Mucosa of stomach (tissue), 1 donor: Measurements from ENCODE around the gene TREH.
"Not testable (repeated sequence)": the region's sequence is repeated elsewhere in the genome, so short reads cannot be mapped to it uniquely, and the experiment has no call there.

ENCODE experiments used
- H3K27me3 ChIP-seq: one replicate; pipeline ENCODE4 v1.7.0; 2013; ENCODE audit warnings: mild to moderate bottlenecking, low read length; ENCODE audit not compliant: control insufficient read depth, insufficient read depth
- H3K36me3 ChIP-seq: one replicate; pipeline ENCODE4 v1.7.0; 2013; ENCODE audit warnings: low read length; ENCODE audit not compliant: control insufficient read depth, insufficient read depth
- H3K4me1 ChIP-seq: one replicate; pipeline ENCODE4 v1.7.0; 2013; ENCODE audit warnings: mild to moderate bottlenecking, low read length; ENCODE audit not compliant: control insufficient read depth, insufficient read depth
- H3K4me3 ChIP-seq: one replicate; pipeline ENCODE4 v1.7.0; 2013; ENCODE audit warnings: low read length
- H3K9ac ChIP-seq: one replicate; pipeline ENCODE4 v1.7.0; 2013; ENCODE audit warnings: mild to moderate bottlenecking, low read length, moderate library complexity
- H3K9me3 ChIP-seq: one replicate; pipeline ENCODE4 v1.7.0; 2013; ENCODE audit warnings: mild to moderate bottlenecking, low read length, moderate library complexity; ENCODE audit not compliant: control insufficient read depth
- donor health status: Pancreatic carcinoma.

TREH gene

GRCh38 chr11:118714816-118715215 is 35.4 kb upstream of the TREH start:
- H3K4me3 ChIP-seq, result no peak overlapping the region
- H3K9ac ChIP-seq, result no peak overlapping the region
- H3K27me3 ChIP-seq, result no peaks in the 10 kb centered on the region
- no peaks in the 10 kb centered on the region for H3K36me3 ChIP-seq
- no peaks in the 10 kb centered on the region for H3K9me3 ChIP-seq
- H3K4me1 ChIP-seq, result peaks cover 9% of the 10 kb centered on the region

GRCh38 chr11:118714416-118714815 is 35.0 kb upstream of the TREH start:
- not testable (repeated sequence) for H3K4me1 ChIP-seq, H3K9me3 ChIP-seq, H3K36me3 ChIP-seq, H3K9ac ChIP-seq, H3K27me3 ChIP-seq, H3K4me3 ChIP-seq

GRCh38 chr11:118708296-118708695 is 28.8 kb upstream of the TREH start:
- no peak overlapping the region for H3K4me3 ChIP-seq

GRCh38 chr11:118706546-118706825 is 27.0 kb upstream of the TREH start:
- Histone ChIP-seq H3K9me3 (no peaks in the 10 kb centered on the region), H3K36me3 (no peaks in the 10 kb centered on the region), H3K27me3 (no peaks in the 10 kb centered on the region), H3K4me3 (no peak overlapping the region), H3K4me1 (no peaks in the 10 kb centered on the region), H3K9ac (no peak overlapping the region)

More at GRCh38 chr11:118708296-118708695, 28.8 kb upstream of the TREH start:
- no peaks in the 10 kb centered on the region for H3K4me1 ChIP-seq
- H3K9me3 ChIP-seq, result no peaks in the 10 kb centered on the region
- H3K9ac ChIP-seq, result no peak overlapping the region
- H3K27me3 ChIP-seq, result no peaks in the 10 kb centered on the region
- no peaks in the 10 kb centered on the region for H3K36me3 ChIP-seq

GRCh38 chr11:118705791-118706545 is 26.5 kb upstream of the TREH start:
- no peaks in the 10 kb centered on the region for H3K4me1 ChIP-seq
- H3K9ac ChIP-seq, result no peak overlapping the region
- H3K27me3 ChIP-seq, result no peaks in the 10 kb centered on the region
- no peaks in the 10 kb centered on the region for H3K9me3 ChIP-seq
- H3K36me3 ChIP-seq, result no peaks in the 10 kb centered on the region
- no peak overlapping the region for H3K4me3 ChIP-seq

- no peak overlapping the region for H3K4me3 ChIP-seq
- no peak overlapping the region for H3K9ac ChIP-seq
- H3K36me3 ChIP-seq, result no peaks in the 10 kb centered on the region
- no peaks in the 10 kb centered on the region for H3K27me3 ChIP-seq
- H3K9me3 ChIP-seq, result no peaks in the 10 kb centered on the region
- no peaks in the 10 kb centered on the region for H3K4me1 ChIP-seq
Measured at GRCh38 chr11:118705111-118705741, 25.8 kb upstream of the TREH start.

GRCh38 chr11:118703563-118704106 is 24.2 kb upstream of the TREH start:
- Histone ChIP-seq H3K9ac (no peak overlapping the region), H3K36me3 (no peaks in the 10 kb centered on the region), H3K27me3 (no peaks in the 10 kb centered on the region), H3K9me3 (no peaks in the 10 kb centered on the region), H3K4me1 (no peaks in the 10 kb centered on the region), H3K4me3 (no peak overlapping the region)

- Histone ChIP-seq H3K4me1 (no peaks in the 10 kb centered on the region), H3K9ac (no peak overlapping the region), H3K9me3 (no peaks in the 10 kb centered on the region), H3K27me3 (no peaks in the 10 kb centered on the region), H3K36me3 (no peaks in the 10 kb centered on the region), H3K4me3 (no peak overlapping the region)
Measured at GRCh38 chr11:118699506-118700220, 20.2 kb upstream of the TREH start.

GRCh38 chr11:118697346-118697745 is 17.9 kb upstream of the TREH start:
- Histone ChIP-seq H3K4me1 (peaks cover 9% of the 10 kb centered on the region), H3K9ac (no peak overlapping the region), H3K36me3 (no peaks in the 10 kb centered on the region), H3K9me3 (no peaks in the 10 kb centered on the region), H3K27me3 (no peaks in the 10 kb centered on the region), H3K4me3 (no peak overlapping the region)

- Histone ChIP-seq H3K27me3 (no peaks in the 10 kb centered on the region), H3K4me1 (peaks cover 9% of the 10 kb centered on the region), H3K4me3 (no peak overlapping the region), H3K9ac (no peak overlapping the region), H3K36me3 (no peaks in the 10 kb centered on the region), H3K9me3 (no peaks in the 10 kb centered on the region)
Measured at GRCh38 chr11:118696673-118697226, 17.3 kb upstream of the TREH start.

- Histone ChIP-seq H3K4me3 (no peak overlapping the region), H3K4me1 (peaks cover 18% of the 10 kb centered on the region), H3K9me3 (no peaks in the 10 kb centered on the region), H3K27me3 (no peaks in the 10 kb centered on the region), H3K36me3 (no peaks in the 10 kb centered on the region), H3K9ac (no peak overlapping the region)
Measured at GRCh38 chr11:118694771-118695170, 15.3 kb upstream of the TREH start.

GRCh38 chr11:118694185-118694584 is 14.7 kb upstream of the TREH start:
- H3K36me3 ChIP-seq, result no peaks in the 10 kb centered on the region
- H3K4me3 ChIP-seq, result no peak overlapping the region
- no peaks in the 10 kb centered on the region for H3K9me3 ChIP-seq
- peaks cover 21% of the 10 kb centered on the region for H3K4me1 ChIP-seq
- H3K9ac ChIP-seq, result no peak overlapping the region
- no peaks in the 10 kb centered on the region for H3K27me3 ChIP-seq
